H1 (cell line): Measurements from ENCODE around the gene MPRIP. TPM values are rescaled to one million over a fixed set of nuclear protein-coding genes. Genes with fewer than 3 reads are reported as not detected.

Experiments
- CTCF ChIA-PET: fragments of 300-600 bp; sonication (Branson Sonifier 250); formaldehyde crosslinking; loops from one replicate; lab custom pipeline; 2021; ENCODE audit not compliant: partially characterized antibody; lab: Charles Lee
- POLR2A ChIA-PET: fragments of 300-600 bp; sonication (Branson Sonifier 250); formaldehyde crosslinking; loops from one replicate; lab custom pipeline; 2021; ENCODE audit warnings: inconsistent platforms; ENCODE audit not compliant: partially characterized antibody; lab: Charles Lee
- DNase-seq, 2 experiments: peaks; one replicate each; pipeline versions ENCODE4 v3.0.0 to v3.0.0-alpha.2; 2010 to 2022; ENCODE audit warnings: low spot score in 2 of 2, low read depth in 1 of 2, mixed read lengths in 1 of 2
- FAIRE-seq: peaks from 2 replicates; lab custom pipeline; 2011; peaks lifted over from hg19 to GRCh38; lab: Jason Lieb, UNC
- H2AFZ ChIP-seq: 2 replicates; pipeline ENCODE4 v1.8.1; 2012; ENCODE audit warnings: low read length, inconsistent platforms
- H2AK5ac ChIP-seq: 2 replicates; pipeline ENCODE4 v1.6.1; 2013; ENCODE audit warnings: low read depth, low read length
- H2BK120ac ChIP-seq: replicated peaks from 2 replicates; pipeline ENCODE3; 2013; ENCODE audit warnings: low read depth, low read length, inconsistent platforms
- H2BK12ac ChIP-seq: 2 replicates; pipeline ENCODE4 v1.6.1; 2013; ENCODE audit warnings: low read depth, low read length
- H2BK15ac ChIP-seq: 2 replicates; pipeline ENCODE4 v1.6.1; 2013; ENCODE audit warnings: low read length
- H2BK20ac ChIP-seq: 2 replicates; pipeline ENCODE4 v1.6.1; 2013; ENCODE audit warnings: low read length
- H2BK5ac ChIP-seq: 2 replicates; pipeline ENCODE4 v1.6.1; 2013; ENCODE audit warnings: low read depth, low read length
- H3K14ac ChIP-seq: 2 replicates; pipeline ENCODE4 v1.6.1; 2013; ENCODE audit warnings: inconsistent platforms; ENCODE audit not compliant: insufficient read length
- H3K18ac ChIP-seq: 2 replicates; pipeline ENCODE4 v1.6.1; 2013; ENCODE audit warnings: low read length; ENCODE audit errors: extremely low read depth
- H3K23ac ChIP-seq: 2 replicates; pipeline ENCODE4 v1.6.1; 2013; ENCODE audit warnings: inconsistent platforms; ENCODE audit not compliant: insufficient read length
- H3K23me2 ChIP-seq: 2 replicates; pipeline ENCODE4 v1.6.1; 2013; ENCODE audit warnings: low read depth, low read length
- H3K27ac ChIP-seq: 2 replicates; pipeline ENCODE4 v1.6.1; 2011; ENCODE audit warnings: low read depth, low read length, inconsistent platforms
- H3K27me3 ChIP-seq, 4 experiments: replicated peaks in 1 of 4; 1 replicate in 1 of 4; 2 replicates in 3 of 4; pipeline versions ENCODE4 v1.6.1 to v1.8.1; 2011 to 2013; ENCODE audit warnings: low read length in 3 of 4, mild to moderate bottlenecking in 3 of 4, inconsistent platforms in 2 of 4, mixed read lengths in 2 of 4, moderate library complexity in 1 of 4; ENCODE audit not compliant: control insufficient read depth in 3 of 4, insufficient read depth in 3 of 4; ENCODE audit errors: extremely low read depth in 1 of 4
- H3K36me3 ChIP-seq, 4 experiments: 2 replicates each; pipeline versions ENCODE4 v1.6.1 to v1.8.1; 2011 to 2013; ENCODE audit warnings: mild to moderate bottlenecking in 4 of 4, low read length in 3 of 4, moderate library complexity in 2 of 4, control low read depth in 1 of 4, inconsistent platforms in 1 of 4; ENCODE audit not compliant: insufficient read depth in 4 of 4, control insufficient read depth in 2 of 4
- H3K4ac ChIP-seq: replicated peaks from 2 replicates; pipeline ENCODE3; 2013; ENCODE audit warnings: low read length, low read depth, mixed read lengths, inconsistent platforms; ENCODE audit not compliant: insufficient read length
- H3K4me1 ChIP-seq, 4 experiments: replicated peaks in 1 of 4; 1 replicate in 1 of 4; 2 replicates in 3 of 4; pipeline versions ENCODE4 v1.6.1 to v1.8.1; 2011 to 2013; ENCODE audit warnings: low read length in 3 of 4, inconsistent platforms in 2 of 4, mixed read lengths in 1 of 4; ENCODE audit not compliant: insufficient read depth in 4 of 4, control insufficient read depth in 3 of 4
- H3K4me2 ChIP-seq, 2 experiments: 2 replicates each; pipeline versions ENCODE4 v1.6.1 to v1.8.1; 2011 to 2013; ENCODE audit warnings: low read depth in 2 of 2, low read length in 2 of 2, control low read depth in 1 of 2, inconsistent platforms in 1 of 2, mild to moderate bottlenecking in 1 of 2; ENCODE audit not compliant: insufficient read depth in 1 of 2
- H3K4me3 ChIP-seq, 4 experiments: fragments of 200-600, 300-600 bp in 1 of 4; sonication (generic), shearing (Covaris generic), sonication (Bioruptor Twin) in 1 of 4; 2 replicates each; pipeline versions ENCODE4 v1.5.1 to v1.8.1; 2011 to 2016; ENCODE audit warnings: low read length in 4 of 4, low read depth in 3 of 4, control low read depth in 2 of 4, inconsistent platforms in 2 of 4, mild to moderate bottlenecking in 2 of 4, mixed read lengths in 1 of 4, moderate library complexity in 1 of 4; ENCODE audit not compliant: insufficient read depth in 2 of 4; ENCODE audit errors: extremely low read depth in 1 of 4
- H3K56ac ChIP-seq: replicated peaks from 2 replicates; pipeline ENCODE3; 2013; ENCODE audit warnings: low read depth, mild to moderate bottlenecking, mixed read lengths, low read length, inconsistent platforms; ENCODE audit not compliant: insufficient read length
- H3K79me1 ChIP-seq: 2 replicates; pipeline ENCODE4 v1.6.1; 2013; ENCODE audit warnings: low read depth, low read length, control low read depth
- H3K79me2 ChIP-seq, 2 experiments: 2 replicates each; pipeline versions ENCODE4 v1.6.1 to v1.8.1; 2012 to 2013; ENCODE audit warnings: low read length in 2 of 2, mild to moderate bottlenecking in 2 of 2, inconsistent platforms in 1 of 2; ENCODE audit not compliant: insufficient read depth in 2 of 2, control insufficient read depth in 1 of 2
- H3K9ac ChIP-seq, 4 experiments: replicated peaks in 1 of 4; 1 replicate in 1 of 4; 2 replicates in 3 of 4; pipeline versions ENCODE4 v1.6.1 to v1.8.1; 2011 to 2013; ENCODE audit warnings: low read depth in 3 of 4, low read length in 3 of 4, control low read depth in 2 of 4, mild to moderate bottlenecking in 2 of 4, moderate library complexity in 2 of 4, inconsistent platforms in 1 of 4; ENCODE audit errors: extremely low read depth in 1 of 4
- H3K9me3 ChIP-seq, 2 experiments: 2 replicates each; pipeline versions ENCODE4 v1.6.1 to v1.8.1; 2012 to 2013; ENCODE audit warnings: mild to moderate bottlenecking in 2 of 2, moderate library complexity in 2 of 2, control low read depth in 1 of 2, inconsistent platforms in 1 of 2, low read depth in 1 of 2, low read length in 1 of 2, mixed read lengths in 1 of 2; ENCODE audit not compliant: insufficient read depth in 2 of 2
- H4K20me1 ChIP-seq, 2 experiments: replicated peaks in 1 of 2; 2 replicates each; pipeline versions ENCODE3 to v1.8.1; 2011 to 2013; ENCODE audit warnings: inconsistent platforms in 2 of 2, low read length in 2 of 2, mild to moderate bottlenecking in 1 of 2; ENCODE audit not compliant: insufficient read depth in 2 of 2, control insufficient read depth in 1 of 2
- H4K5ac ChIP-seq: 2 replicates; pipeline ENCODE4 v1.6.1; 2013; ENCODE audit warnings: low read length, low read depth, mixed read lengths, inconsistent platforms; ENCODE audit not compliant: insufficient read length
- H4K8ac ChIP-seq: 2 replicates; pipeline ENCODE4 v1.8.0; 2013; ENCODE audit warnings: mild to moderate bottlenecking, moderate library complexity, low read length, inconsistent platforms; ENCODE audit not compliant: insufficient read depth; ENCODE audit errors: extremely low read depth
- H4K91ac ChIP-seq: replicated peaks from 2 replicates; pipeline ENCODE3; 2013; ENCODE audit warnings: low read length, mixed read lengths, inconsistent platforms; ENCODE audit not compliant: insufficient read length
- CBX8 ChIP-seq: fragments of 300-800, 300-1000 bp; sonication (generic); IDR thresholded peaks from 2 replicates; pipeline ENCODE4 v1.7.1; 2016; ENCODE audit warnings: low read depth, low read length, borderline replicate concordance
- CTBP2 ChIP-seq: IDR thresholded peaks from 2 replicates; pipeline ENCODE4 v1.7.0; 2011; ENCODE audit warnings: borderline replicate concordance, mild to moderate bottlenecking, moderate library complexity, mixed read lengths, low read length; ENCODE audit not compliant: insufficient read depth, insufficient read length
- E2F6 ChIP-seq: IDR thresholded peaks from 2 replicates; pipeline ENCODE4 v1.6.1; 2012; ENCODE audit warnings: inconsistent platforms
- EGR1 ChIP-seq: IDR thresholded peaks from 2 replicates; pipeline ENCODE4 v1.6.1; 2011; ENCODE audit warnings: low read depth, low read length, borderline replicate concordance
- FOSL1 ChIP-seq: IDR thresholded peaks from 2 replicates; pipeline ENCODE4 v1.6.1; 2011; ENCODE audit warnings: mild to moderate bottlenecking, low read depth, low read length, moderate library complexity; ENCODE audit not compliant: insufficient read depth
- GABPA ChIP-seq: IDR thresholded peaks from 2 replicates; pipeline ENCODE4 v1.6.1; 2011; ENCODE audit warnings: mild to moderate bottlenecking, low read length, moderate library complexity, borderline replicate concordance; ENCODE audit not compliant: insufficient read depth
- KDM1A ChIP-seq: fragments of 200-600, 300-600 bp; sonication (generic); IDR thresholded peaks from 2 replicates; pipeline ENCODE4 v1.7.1; 2016; ENCODE audit warnings: mild to moderate bottlenecking, low read length, borderline replicate concordance
- KDM4A ChIP-seq: IDR thresholded peaks from one replicate; pipeline ENCODE4 v1.7.1; 2012; ENCODE audit warnings: low read depth, mild to moderate bottlenecking, moderate library complexity, low read length, inconsistent platforms; ENCODE audit not compliant: severe bottlenecking
- RFX5 ChIP-seq: IDR thresholded peaks from 2 replicates; pipeline ENCODE4 v1.6.1; 2011; ENCODE audit warnings: low read depth, low read length, improper control_type of control experiment, borderline replicate concordance
- RXRA ChIP-seq: IDR thresholded peaks from 2 replicates; pipeline ENCODE4 v1.6.1; 2011; ENCODE audit warnings: low read depth, mild to moderate bottlenecking, low read length, moderate library complexity; ENCODE audit not compliant: insufficient read depth
- SP2 ChIP-seq: IDR thresholded peaks from 2 replicates; pipeline ENCODE4 v1.6.1; 2012; ENCODE audit warnings: mild to moderate bottlenecking, low read length, inconsistent platforms
- ZNF274 ChIP-seq: IDR thresholded peaks from 2 replicates; pipeline ENCODE4 v1.7.0; 2012; ENCODE audit warnings: low read length, borderline replicate concordance; ENCODE audit errors: extremely low read depth
- WGBS, 2 experiments: shearing (Covaris generic) in 1 of 2; methylation state at CpG; one replicate each; pipeline versions ENCODE4 v1.1.6 to v1.1.7; 2013 to 2015; ENCODE audit warnings: low lambda C conversion rate in 2 of 2, mixed read lengths in 2 of 2, inconsistent platforms in 1 of 2, low coverage in 1 of 2, missing lambda C conversion rate in 1 of 2; ENCODE audit not compliant: insufficient replicate concordance in 2 of 2, insufficient coverage in 1 of 2, insufficient read length in 1 of 2; ENCODE audit errors: extremely low coverage in 1 of 2, missing lambda C conversion rate in 1 of 2; 5-methylcytosine and 5-hydroxymethylcytosine counted together
- polyA plus RNA-seq, 7 experiments: library from polyadenylated mRNA; depleted of rRNA in 3 of 7; stranded (reverse) in 5 of 7; unstranded in 2 of 7; fragments of >200 nt in 5 of 7; fragments of 200-250 nt in 2 of 7; gene quantifications; 1 replicate in 5 of 7; 2 replicates in 1 of 7; 4 replicates in 1 of 7; pipeline versions ENCODE4 v1.2.1 to v1.2.3, GENCODE V29; 2011 to 2013; ENCODE audit warnings: missing spikeins in 2 of 7, mixed read lengths in 2 of 7
- total RNA-seq: library from RNA; stranded (reverse); fragmentation: NEBNext Ultra II Directional; extraction: Animal tissue kit (Norgen Biotek cat#: 25700); gene quantifications from 2 replicates; pipeline ENCODE4 v1.2.1, GENCODE V29; 2021

The MPRIP gene
- total and polyA plus RNA-seq, 2 of the 8 experiments (the other 6 are each of a cell fraction or from before 2014, with no cell fraction given): 48.6 to 146 TPM

GRCh38 chr17:17059301-17059890, 17.1 kb downstream of the MPRIP start:
- Histone ChIP-seq H3K18ac (no peak overlapping the region), H2BK120ac (no peak overlapping the region), H3K23ac (no peak overlapping the region), H4K20me1 (peaks cover 11 to 28% of the 10 kb centered on the region in 2 experiments), H2BK15ac (no peak overlapping the region), H3K23me2 (no peaks in the 10 kb centered on the region), H3K4ac (no peak overlapping the region), H2BK5ac (no peak overlapping the region; the same call in 1 of the 2 replicates), H2AFZ (no peak overlapping the region), H3K4me3 (no peak overlapping the region), H3K4me2 (no peak overlapping the region), H2BK20ac (no peak overlapping the region), H3K79me2 (peaks cover 4 to 69% of the 10 kb centered on the region in 2 experiments; a peak in 3 of 4 replicates), H3K14ac (no peak overlapping the region), H3K36me3 (no peaks in the 10 kb centered on the region; a peak in 2 of 8 replicates), H2BK12ac (no peak overlapping the region), H4K8ac (no peak overlapping the region), H3K9ac (no peak overlapping the region), H3K56ac (no peak overlapping the region), H4K91ac (no peak overlapping the region), H3K9me3 (no peaks in the 10 kb centered on the region), H3K27me3 (no peaks in the 10 kb centered on the region), H2AK5ac (no peak overlapping the region), H3K27ac (no peak overlapping the region), H3K79me1 (peaks cover 40% of the 10 kb centered on the region), H3K4me1 (peaks cover 0 to 7% (median 0%) of the 10 kb centered on the region in 4 experiments; a peak in 2 of 7 replicates), H4K5ac (no peak overlapping the region)
- WGBS, 2 experiments: 79% methylated on average over 10 of the region's 10 CpGs; no CpG with 5 or more reads in 1 of the 2 experiments
- ChIA-PET CTCF (interaction anchor here (0.7 to 2.3 kb wide), 2 partner anchors 33 to 83 kb away, joined by 3 to 6 read pairs; no protein-coding TSS in a partner anchor), POLR2A (no interaction called here)
- FAIRE-seq (no peak), DNase-seq (no peak)
- TF ChIP-seq FOSL1 (no peak), ZNF274 (no peak), RFX5 (no peak), RXRA (no peak), E2F6 (no peak), EGR1 (no peak), GABPA (no peak), SP2 (no peak), CBX8 (no peak), CTBP2 (no peak), KDM1A (no peak), KDM4A (no peak)
